GM21825 (cell line): Measurements from ENCODE around the gene PRKAG2.

ENCODE experiments used
- ATAC-seq: cut with Tn5 transposase; IDR thresholded peaks from one replicate; pipeline ENCODE4 v1.9.1; 2021; ENCODE audit warnings: mild to moderate bottlenecking, moderate library complexity; ENCODE audit not compliant: unreplicated experiment

The PRKAG2 gene

DNA sequence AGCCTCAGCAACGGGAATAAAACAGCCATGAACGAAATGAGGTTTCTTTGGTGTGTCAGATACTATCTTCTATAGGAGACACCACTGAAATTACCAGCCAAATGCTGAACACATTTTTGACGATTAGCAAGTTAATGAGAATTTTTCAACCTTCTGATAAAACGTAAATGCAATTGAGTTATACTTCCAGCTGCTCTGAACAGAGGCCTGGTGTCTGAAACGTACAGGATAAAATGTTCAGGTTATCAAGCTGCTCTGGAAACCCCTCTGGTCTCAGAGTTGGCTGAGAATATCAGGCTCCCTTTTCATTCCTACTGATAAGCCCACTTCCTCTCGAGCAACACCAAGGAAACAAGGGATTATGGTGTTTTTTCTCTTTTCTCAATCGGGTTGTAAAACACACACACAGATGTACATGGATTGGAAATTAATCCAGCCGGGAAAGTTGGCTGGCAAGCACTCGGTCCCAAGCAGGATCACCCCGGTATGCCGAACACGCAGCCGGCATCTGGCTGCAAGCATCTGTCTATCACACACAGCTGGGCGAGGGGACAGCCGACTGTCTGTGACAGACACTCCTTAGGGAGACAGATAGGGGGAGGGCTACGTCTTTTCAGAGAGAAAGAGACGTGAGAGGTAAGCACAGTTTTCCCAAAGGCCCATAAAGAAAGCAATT, 171.8 kb downstream of the PRKAG2 start:
- no peak for ATAC-seq

DNA sequence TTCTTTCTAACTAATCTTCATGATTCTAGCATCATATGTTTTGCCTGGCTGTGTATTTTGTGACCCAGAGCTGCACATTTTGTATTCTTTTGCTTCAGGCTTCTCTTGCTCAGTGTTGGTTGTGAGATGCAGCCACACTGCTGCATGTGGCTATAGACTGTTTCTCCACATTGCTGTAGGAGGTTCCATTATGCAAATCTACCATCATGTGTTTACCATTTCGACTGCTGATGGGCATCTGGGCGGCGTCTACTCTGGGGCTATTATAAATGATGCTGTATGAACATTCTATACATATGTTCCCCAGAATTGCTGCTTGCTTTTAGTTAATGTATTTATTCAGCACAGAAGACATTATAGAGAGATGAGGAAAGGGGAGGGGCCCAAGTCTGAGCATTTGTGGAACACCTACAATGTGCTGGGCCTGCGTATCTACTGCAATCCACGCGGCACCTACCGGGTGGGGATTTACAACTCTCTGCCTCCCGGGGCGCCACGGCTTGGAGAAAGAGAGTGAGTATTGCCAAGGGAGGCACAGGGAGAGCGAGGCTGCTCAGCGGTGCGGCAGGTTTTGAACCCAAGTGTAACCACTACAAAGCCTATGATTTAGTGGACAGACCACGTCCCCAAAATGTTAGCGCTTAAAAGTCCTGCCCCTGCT, 172.5 kb downstream of the PRKAG2 start:
- ATAC-seq = no peak

DNA sequence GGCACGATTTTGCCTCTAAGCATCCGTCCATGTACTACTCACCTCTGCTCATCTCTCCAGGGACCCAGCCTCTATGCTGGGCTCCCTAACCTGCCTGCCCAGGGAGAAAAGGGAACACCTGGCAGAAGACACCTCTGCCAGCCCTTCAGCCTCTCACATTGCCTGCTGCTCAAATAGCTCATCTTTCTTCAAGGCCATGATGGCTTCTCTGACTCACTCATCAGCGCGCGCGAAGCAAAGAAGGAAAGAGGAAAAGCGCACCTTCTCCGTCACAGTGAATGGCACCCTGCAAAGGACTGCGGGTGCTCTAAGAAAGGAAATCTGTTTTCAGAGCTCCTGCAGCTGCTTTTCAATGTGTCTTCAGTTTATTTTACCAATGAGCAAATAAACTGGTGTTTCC, 174.0 kb downstream of the PRKAG2 start:
- ATAC-seq = no peak

DNA sequence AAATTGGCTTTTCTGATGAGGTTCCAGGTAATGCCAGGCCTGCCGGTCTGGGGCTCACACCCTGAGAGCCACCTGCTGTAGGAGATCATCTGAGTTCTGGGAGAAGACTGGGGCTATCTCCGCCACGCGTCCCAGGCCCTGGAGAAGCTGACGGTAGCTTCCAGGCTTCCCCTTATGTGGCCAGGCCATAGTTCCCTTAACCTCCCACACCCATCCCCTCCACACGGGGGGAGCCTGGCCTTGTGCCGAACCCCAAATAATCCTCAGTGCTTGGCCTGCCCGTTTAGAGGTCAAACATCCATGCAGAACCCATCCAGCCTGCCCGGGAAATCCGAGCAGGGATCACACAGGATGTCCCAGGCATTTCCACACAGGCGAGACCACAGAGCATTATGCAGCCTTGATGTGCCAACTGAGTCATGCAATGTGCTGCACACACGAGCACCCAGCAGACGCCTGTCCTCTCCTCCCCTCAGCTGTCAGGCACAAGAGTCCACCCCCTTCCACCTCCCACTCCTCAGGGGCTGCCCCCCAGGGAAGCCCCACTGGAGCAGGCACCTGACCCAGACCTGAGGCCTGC, 176.2 kb downstream of the PRKAG2 start:
- ATAC-seq = no peak

DNA sequence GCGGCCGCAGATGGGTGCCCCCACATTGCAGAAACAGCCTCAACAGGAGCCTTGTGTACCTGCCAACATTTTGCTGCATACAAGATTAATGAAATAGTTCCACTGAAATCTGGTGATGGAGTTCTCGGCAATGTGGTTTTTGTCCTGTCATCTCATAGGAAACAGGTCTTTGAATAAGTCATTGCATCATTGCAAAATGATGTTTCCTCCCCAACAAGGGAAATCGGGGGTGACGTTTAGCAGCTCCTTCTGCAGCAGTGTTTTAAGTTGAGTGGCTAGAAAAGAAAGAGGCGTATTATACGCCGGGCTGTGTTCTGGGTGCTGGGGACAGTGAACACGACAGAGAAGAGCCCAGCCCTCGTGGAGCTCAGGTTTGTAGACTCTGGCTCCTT, 177.0 kb downstream of the PRKAG2 start:
- ATAC-seq = no peak

DNA sequence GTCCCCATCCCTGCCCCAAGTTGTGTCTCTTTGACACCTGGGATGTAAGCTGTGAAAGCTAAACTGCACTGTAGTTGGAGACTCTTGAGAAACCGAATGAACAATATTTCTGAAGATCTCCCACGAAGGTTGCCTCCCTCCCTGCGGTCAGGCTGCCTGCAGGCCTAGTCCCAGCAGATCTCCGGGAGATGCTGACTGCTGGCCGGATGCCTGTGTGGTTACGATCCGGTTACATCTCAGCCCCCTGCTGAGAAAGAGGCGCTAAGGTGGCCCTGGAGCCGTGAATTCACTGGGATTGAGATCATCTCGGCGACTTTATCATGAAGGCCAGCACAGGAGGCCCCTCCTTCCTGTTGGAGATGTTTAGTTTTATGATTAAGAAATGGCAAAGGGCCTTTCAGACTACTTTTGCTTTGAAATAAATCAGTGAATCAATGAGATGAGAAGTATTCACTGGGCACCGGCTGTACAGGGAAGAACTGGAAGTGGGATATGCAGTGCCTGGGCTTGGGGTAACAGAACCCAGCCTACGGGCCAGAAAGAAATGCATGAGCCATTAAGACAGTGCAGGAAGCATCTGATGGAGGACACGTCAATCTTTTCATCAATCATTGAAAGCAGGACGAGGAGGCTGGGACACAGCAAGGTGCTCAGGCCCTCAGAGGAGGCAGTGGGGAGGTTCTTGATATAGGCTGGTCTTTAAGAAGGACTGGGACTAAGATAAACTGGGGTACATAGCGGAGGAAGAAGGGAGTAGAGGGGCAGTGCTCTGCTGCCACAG, 177.6 kb downstream of the PRKAG2 start:
- ATAC-seq = no peak

DNA sequence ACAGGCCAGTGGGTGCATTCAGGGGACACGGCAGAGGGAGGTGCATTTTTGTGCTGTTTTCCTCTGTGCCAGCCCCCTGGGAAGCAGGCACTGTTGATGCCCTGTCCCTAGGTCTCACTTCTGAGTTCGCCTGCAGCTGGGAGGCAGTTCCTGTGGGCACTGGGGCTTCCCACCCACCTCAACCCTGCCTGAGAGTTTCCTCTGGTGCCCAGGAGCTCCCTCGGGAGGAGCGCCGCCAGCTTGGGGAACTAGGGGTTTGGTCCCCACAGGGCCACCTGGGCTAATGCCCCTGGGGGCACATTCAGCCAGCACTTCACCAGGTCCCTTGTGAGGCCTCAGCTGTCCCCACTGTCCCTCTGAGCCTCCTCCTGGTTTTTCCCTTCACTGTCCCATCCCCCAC, 179.0 kb downstream of the PRKAG2 start:
- no peak for ATAC-seq

DNA sequence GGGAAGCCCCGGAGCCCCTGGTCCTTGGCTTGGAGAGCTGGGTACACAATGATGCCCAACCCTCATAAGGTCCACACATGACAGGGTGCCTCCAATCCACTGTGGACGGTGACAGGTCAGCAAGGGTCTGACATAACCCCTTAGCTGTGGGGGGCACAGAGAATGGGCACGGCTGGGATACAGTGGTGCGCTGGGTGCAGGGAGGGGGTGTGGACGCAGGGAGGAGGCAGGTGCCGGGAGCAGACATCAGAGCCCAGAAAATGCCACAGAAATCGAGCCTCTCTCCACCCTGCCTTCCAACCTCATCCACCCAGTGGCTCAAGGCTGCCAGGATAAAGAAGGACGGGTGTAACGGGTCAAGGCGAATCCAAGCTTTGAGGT, 179.4 kb downstream of the PRKAG2 start:
- no peak for ATAC-seq

DNA sequence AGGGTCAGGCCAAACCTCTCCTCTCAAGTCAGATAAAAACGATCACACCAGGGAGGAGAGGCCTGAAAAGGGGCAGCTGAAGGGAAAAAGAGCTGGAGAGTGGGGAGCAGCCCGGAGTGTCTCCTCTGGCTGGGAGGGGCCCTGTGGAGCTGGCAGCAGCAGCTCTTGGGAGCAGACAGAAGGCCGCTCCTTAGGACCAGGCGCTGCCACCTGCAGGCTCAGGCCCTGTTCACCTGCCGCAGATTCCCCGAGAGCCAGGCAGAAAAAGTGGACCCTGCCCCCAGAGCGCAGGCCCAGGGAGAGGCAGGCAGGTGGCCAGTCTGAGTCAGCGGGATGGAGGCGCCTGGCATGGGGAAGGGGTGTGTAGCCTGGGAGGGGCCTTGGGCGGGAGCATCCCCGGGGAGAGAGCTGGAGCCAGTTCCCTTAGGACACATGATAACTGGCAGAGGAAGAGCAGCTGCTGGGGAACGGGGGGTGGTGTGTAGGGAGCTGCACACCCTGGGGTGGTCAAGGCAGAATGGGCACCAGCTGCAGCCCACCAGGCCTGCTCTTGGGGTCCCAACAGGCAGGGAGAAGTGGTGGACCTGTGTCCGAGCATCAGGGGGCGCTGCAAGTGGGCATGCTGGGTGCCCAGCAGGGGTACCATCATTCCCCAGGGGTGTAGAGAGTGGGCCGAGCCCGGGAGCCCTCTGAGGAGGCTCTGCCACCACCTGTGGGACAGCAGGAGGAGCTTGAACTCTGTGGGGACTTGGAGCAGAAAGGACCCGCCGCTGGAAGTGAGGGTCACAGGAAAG, 180.0 kb downstream of the PRKAG2 start:
- ATAC-seq = no peak

DNA sequence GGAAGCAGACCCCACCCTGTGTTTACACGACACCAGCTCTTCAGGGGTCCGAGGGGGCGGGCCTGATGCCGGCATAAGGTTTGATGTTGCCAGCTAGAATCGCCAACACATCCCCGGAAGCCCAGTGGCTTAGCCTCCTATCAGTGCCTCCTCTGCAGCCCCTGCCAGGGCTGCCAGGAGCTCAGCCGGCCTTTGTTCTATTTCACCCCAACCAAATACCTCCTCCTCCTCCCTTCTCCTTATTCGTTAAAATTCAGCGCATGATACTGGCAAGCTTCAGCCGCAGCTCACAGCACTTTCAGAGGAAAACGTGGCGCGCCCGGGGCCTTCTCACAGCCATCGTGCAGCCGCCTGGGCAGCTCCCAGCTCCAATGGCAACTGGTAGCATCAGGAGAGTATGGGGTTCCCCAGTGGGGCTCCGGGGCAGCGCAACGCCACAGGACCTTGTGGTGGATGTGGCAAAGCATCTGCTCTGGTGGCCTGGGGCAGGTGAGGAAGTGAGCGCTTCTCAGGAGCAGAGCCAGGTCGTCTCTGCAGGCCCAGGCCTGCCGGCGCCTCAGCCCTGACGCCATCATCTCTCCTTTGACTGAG, 180.9 kb downstream of the PRKAG2 start:
- ATAC-seq = no peak

DNA sequence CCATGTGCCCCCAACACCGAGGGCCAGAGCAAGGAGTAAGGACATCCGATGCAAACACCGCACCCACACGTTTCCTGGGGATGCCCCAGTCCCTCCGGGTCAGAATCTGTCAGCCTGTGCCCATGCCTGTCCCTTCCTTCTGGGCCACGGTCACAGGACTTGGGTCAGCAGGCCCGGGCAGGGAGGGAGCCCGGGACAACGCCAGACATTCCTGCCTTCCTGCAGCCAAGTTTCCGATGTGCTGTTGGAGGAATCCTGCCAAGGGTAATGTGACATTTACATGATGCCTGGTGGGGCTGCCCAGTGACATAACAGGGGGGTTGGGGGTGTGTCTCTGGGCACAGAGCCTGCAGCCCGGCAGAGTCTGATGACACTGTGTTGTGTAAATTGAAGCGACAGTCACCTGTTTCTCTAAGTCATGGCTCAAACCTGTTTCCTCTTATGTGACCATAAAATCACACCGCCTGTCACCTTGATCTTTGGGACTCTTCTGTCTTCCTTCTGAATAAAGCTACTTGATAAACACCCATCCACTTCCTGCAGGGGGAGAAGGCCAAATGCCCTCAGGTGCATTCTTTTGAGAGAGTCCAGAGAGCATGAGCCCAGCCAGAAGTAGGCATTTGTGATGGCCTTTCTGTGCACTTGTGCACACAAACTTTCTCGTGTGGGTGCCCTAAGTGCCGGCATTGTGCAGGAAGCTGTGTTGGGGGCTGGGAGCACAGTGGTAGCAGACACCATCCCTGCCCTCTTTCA, 181.9 kb downstream of the PRKAG2 start:
- no peak for ATAC-seq

DNA sequence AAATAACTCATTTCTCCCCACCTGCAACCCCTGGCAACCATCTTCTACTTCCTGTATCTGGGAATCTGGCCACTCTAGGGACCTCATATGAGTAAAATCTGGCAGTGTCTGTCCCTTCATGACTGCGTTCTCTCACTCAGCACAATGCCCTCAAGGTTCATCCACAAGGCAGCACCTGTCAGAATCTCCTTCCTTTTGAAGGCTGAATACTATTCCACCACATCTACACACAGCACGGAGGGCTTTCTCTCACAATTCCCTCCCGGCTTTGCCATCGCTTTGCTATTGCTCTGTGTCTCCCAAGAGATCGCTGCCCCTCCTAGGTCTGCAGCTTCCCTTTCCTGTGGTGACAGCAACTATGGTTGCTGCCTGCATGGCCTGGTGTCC, 182.5 kb downstream of the PRKAG2 start:
- ATAC-seq = no peak

DNA sequence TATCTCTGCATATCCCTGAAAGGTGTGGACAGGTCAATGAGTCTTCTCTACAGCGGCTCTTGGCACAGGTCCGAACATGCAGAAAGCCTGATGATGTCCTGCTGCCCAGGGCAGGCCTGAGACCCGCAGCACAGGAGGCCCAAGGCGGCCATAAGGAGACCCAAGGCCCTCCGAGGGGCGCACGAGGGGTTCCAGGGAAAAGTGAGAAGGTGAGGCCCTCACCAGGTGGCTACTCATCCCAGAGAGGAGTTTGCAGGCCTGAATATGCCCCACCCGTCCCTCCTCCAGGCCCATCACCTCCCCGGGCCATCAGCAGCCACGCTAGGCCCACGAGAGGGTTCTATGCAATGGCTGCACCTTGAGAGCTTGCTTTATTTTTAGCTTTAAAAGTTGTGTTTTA, 183.8 kb downstream of the PRKAG2 start:
- ATAC-seq = no peak

DNA sequence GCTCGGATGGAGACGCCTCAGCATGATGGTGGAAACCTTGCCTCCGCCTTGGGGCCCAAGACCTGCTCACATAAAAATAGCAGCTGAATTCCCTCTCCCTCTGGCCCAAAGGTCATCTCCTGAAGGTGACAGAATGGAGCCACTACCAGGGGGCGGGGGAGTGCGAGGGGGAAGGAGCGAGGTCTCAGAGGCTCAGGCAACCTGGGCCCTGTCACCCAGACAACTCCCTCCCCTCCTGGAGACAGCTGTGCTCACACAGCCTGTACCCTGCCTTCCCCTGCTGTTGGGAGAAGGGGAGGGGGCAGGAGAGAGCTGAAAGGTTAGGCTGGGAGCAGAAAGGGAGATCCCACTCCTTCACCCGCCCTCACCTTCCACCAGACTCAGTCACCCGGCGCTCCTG, 184.2 kb downstream of the PRKAG2 start:
- no peak for ATAC-seq

DNA sequence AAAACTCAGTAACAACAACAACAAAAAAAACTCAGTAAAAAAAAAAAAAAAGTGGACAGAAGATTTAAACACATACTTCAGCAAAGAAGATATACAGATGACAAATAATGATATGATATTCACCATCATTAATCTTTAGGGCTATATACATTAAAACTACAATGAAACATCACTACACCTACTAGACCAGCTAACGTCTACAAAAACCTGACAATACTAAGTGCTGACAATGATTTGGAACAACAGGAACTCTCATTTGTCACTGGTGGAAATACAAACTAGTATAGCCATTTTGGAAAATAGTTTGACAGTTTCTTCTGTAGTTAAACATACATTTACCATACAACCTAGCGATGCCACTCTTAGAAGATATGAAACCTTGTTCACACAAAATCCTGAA, 185.5 kb downstream of the PRKAG2 start:
- ATAC-seq = no peak

DNA sequence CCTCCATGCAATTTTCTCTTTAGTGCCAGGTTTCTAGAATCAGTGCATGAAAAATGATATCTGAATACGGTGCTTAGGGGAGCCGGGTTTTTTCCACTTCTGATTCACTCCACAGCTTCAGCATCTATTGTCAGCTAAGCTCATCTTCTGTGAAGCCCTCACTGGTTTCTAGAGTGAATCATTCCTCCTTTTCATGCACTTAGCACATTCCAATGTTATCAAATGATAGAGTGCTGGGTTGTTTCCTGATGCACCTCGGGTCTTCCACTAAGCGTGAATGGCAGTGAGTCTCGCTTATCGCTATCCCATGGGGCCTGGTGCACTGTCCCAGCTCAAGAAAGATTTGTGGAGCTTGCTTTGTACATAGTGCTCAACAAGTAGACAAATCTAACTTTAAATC, 186.3 kb downstream of the PRKAG2 start:
- ATAC-seq = no peak

DNA sequence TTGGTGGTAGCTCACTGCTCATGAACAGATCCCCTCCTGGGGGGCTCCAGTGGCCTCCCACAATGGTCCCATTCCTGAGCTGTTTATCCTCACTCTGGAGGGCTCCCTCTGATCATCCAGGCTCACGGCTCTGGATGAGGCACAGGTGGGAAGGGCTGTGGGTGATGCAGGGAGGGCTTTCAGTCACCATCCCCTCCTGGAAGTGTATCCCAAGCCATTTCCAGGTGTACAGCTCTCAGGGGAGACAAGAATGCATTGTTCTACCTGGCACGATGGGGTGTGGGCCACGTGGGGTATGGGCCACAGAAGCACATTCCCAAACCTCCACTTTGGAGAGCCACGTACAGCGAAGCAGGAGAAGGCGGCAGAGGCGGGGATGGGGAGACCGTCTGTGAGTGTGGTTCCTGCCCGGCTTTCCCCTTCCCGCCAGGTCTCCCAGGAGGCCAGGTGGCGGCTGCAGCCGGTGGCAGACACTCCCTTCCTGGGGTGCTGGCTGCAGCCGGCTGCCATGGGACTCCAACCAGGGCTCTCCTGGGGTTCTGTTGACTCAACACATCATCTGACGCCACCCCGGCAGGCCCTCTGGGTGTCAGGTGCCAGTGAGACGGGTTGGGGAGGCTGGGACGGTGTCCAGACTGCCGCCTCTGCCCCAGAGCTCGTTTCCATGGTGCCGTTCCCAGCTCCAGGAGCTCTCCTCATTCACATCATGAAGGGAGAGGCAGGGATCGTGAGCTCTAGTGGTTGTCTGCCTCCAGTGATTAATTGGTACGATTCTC, 187.5 kb downstream of the PRKAG2 start:
- no peak for ATAC-seq

DNA sequence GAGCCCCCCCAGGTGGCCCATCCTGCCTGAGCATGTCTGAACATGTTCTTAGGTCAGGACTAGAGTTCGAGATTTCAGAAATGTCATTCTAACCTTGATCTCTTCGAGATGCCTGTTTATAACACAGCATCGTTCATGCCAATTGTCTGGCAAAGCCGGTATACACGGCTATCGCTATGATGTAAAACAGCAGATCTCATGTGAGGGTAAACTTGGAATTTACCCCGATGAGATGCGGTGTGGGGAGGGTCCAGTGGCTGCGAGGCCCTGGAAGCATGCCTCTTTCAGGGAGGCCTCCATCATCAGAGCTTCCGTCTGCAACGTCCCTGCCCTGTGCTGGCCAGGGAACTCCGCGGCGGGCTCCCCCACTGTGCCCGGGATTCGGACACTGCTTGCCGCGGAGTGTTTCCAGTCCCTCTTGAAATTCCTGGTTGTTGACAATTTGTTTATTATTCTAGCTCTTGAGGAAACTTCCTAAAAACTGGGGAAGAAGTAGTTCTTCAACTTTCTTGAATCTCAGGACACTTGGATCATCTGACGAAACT, 188.6 kb downstream of the PRKAG2 start:
- no peak for ATAC-seq
